HEK293T (cell line): Measurements from ENCODE around the gene SMCP.

Source experiments
- ARNT ChIP-seq: fragments of 450-650 bp; IDR thresholded peaks from 2 replicates; pipeline ENCODE4 v1.6.1; 2017; ENCODE audit warnings: mild to moderate bottlenecking
- BHLHE40 ChIP-seq: fragments of 450-650 bp; IDR thresholded peaks from 2 replicates; pipeline ENCODE4 v1.6.1; 2016; ENCODE audit warnings: mild to moderate bottlenecking, moderate library complexity, borderline replicate concordance
- ELF4 ChIP-seq: fragments of 450-650 bp; IDR thresholded peaks from 2 replicates; pipeline ENCODE4 v1.6.1; 2017; ENCODE audit warnings: antibody characterized with exemption
- FOXA1 ChIP-seq: fragments of 450-650 bp; IDR thresholded peaks from 2 replicates; pipeline ENCODE4 v1.6.1; 2016; ENCODE audit warnings: mild to moderate bottlenecking
- FOXK2 ChIP-seq: fragments of 450-650 bp; IDR thresholded peaks from 2 replicates; pipeline ENCODE4 v1.6.1; 2016; ENCODE audit warnings: mild to moderate bottlenecking
- FOXM1 ChIP-seq: fragments of 450-650 bp; IDR thresholded peaks from 2 replicates; pipeline ENCODE4 v1.6.1; 2017; ENCODE audit warnings: mild to moderate bottlenecking, borderline replicate concordance
- L3MBTL2 ChIP-seq: fragments of 450-650 bp; conservative IDR thresholded peaks from 2 replicates; pipeline ENCODE4 v1.6.1; 2016; ENCODE audit warnings: mild to moderate bottlenecking
- PKNOX1 ChIP-seq: fragments of 450-650 bp; IDR thresholded peaks from 2 replicates; pipeline ENCODE4 v1.6.1; 2016
- SP1 ChIP-seq: fragments of 450-650 bp; IDR thresholded peaks from 2 replicates; pipeline ENCODE4 v1.6.1; 2017
- SUZ12 ChIP-seq: fragments of 450-650 bp; IDR thresholded peaks from 2 replicates; pipeline ENCODE4 v1.6.1; 2016; ENCODE audit warnings: mild to moderate bottlenecking
- TARDBP ChIP-seq: fragments of 450-650 bp; IDR thresholded peaks from 2 replicates; pipeline ENCODE4 v1.6.1; 2016

- TF ChIP-seq FOXA1 (no peak), FOXM1 (no peak), ARNT (no peak), SP1 (no peak), PKNOX1 (no peak), ELF4 (no peak), TARDBP (no peak), L3MBTL2 (no peak), SUZ12 (no peak), BHLHE40 (no peak), FOXK2 (no peak)
Observed at GRCh38 chr1:152933196-152933595, 55.1 kb downstream of the SMCP start.
